NB4 (cell line): ENCODE results near the gene TCERG1L.

Source experiments
- CTCF ChIP-seq: IDR thresholded peaks from one replicate; pipeline ENCODE4 v1.5.1; 2012; ENCODE audit warnings: low read depth, low read length
- MAX ChIP-seq: IDR thresholded peaks from 2 replicates; pipeline ENCODE4 v1.6.1; 2011; ENCODE audit warnings: low read depth, low read length
- POLR2A ChIP-seq: IDR thresholded peaks from 2 replicates; pipeline ENCODE4 v1.6.1; 2011; ENCODE audit warnings: mild to moderate bottlenecking; ENCODE audit not compliant: insufficient read length; ENCODE audit errors: extremely low read depth

GRCh38 chr10:131211146-131211545 is 100.4 kb downstream of the TCERG1L start:
- TF ChIP-seq CTCF (no peak), MAX (no peak), POLR2A (no peak)
